PFSK-1 (cell line): ENCODE results near the gene MED17.

ENCODE experiments used
- FOXP2 ChIP-seq: optimal IDR thresholded peaks from 2 replicates; pipeline ENCODE3; 2011; ENCODE audit warnings: borderline replicate concordance, control low read depth, inconsistent platforms; ENCODE audit not compliant: insufficient read depth; ENCODE audit errors: extremely low read length, extremely low read depth
- POLR2AphosphoS5 ChIP-seq: IDR thresholded peaks from 2 replicates; pipeline ENCODE4 v1.6.1; 2012; ENCODE audit warnings: low read depth, mild to moderate bottlenecking, control low read depth, low read length, moderate library complexity
- SIN3A ChIP-seq: IDR thresholded peaks from 2 replicates; pipeline ENCODE4 v1.6.1; 2012; ENCODE audit warnings: mild to moderate bottlenecking, low read length, moderate library complexity, borderline replicate concordance; ENCODE audit not compliant: insufficient read depth
- TAF1 ChIP-seq: IDR thresholded peaks from 2 replicates; pipeline ENCODE4 v1.6.1; 2012; ENCODE audit warnings: low read length, control low read depth, borderline replicate concordance; ENCODE audit not compliant: insufficient read depth
- TF ChIP-seq, protein P1 (sequence below), 2 experiments: IDR thresholded peaks; 2 replicates each; pipeline versions ENCODE4 v1.6.1 to v1.8.0; 2011 to 2012; ENCODE audit warnings: low read depth in 2 of 2, low read length in 2 of 2, control low read depth in 1 of 2, inconsistent platforms in 1 of 2, mild to moderate bottlenecking in 1 of 2, moderate library complexity in 1 of 2; ENCODE audit not compliant: insufficient read depth in 1 of 2

DNA sequence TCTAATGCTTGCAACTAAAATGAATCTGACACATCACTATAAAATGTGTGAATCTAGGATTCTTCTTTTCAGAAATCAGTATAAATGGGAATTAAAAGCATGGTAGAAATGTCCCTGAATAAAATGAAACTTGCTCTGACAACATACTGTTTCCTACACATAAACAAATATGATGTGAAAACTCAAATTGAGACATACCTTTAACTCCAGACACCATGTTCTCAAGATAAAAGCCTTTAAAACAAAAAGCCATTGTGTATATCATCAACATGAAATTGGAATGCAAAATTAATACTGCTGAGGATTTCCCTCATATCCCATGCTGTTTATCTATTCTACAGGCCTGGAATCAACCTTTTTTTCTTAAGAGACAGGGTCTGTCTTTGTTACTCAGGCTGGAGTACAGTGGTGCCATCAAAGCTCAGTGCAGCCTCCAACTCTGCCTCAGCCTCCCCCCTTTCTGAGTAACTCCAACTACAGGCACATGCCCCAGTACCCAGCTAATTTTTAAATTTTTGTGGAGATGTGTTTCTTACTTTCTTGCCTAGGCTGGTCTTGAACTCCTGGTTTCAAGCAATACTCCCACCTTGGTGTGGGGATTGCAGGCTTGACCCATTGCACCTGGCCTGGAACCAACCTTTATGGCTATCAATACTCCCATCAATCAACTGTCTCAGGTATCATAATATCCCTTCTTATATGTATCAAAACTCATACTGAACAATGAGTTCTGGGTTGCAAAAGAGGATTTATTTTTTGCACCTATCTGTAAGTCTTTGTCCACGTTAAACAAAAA is 49.5 kb upstream of the MED17 start:
- TF ChIP-seq TAF1 (no peak), POLR2AphosphoS5 (no peak; the same call in 1 of the 2 replicates), SIN3A (no peak), FOXP2 (no peak)
- TF ChIP-seq, protein P1, sequence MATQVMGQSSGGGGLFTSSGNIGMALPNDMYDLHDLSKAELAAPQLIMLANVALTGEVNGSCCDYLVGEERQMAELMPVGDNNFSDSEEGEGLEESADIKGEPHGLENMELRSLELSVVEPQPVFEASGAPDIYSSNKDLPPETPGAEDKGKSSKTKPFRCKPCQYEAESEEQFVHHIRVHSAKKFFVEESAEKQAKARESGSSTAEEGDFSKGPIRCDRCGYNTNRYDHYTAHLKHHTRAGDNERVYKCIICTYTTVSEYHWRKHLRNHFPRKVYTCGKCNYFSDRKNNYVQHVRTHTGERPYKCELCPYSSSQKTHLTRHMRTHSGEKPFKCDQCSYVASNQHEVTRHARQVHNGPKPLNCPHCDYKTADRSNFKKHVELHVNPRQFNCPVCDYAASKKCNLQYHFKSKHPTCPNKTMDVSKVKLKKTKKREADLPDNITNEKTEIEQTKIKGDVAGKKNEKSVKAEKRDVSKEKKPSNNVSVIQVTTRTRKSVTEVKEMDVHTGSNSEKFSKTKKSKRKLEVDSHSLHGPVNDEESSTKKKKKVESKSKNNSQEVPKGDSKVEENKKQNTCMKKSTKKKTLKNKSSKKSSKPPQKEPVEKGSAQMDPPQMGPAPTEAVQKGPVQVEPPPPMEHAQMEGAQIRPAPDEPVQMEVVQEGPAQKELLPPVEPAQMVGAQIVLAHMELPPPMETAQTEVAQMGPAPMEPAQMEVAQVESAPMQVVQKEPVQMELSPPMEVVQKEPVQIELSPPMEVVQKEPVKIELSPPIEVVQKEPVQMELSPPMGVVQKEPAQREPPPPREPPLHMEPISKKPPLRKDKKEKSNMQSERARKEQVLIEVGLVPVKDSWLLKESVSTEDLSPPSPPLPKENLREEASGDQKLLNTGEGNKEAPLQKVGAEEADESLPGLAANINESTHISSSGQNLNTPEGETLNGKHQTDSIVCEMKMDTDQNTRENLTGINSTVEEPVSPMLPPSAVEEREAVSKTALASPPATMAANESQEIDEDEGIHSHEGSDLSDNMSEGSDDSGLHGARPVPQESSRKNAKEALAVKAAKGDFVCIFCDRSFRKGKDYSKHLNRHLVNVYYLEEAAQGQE (IDR thresholded peaks at IDR 0.05; ENCODE audit: insufficient read depth in 1 of 2, low read depth in 2 of 2, low read length in 2 of 2), result no peak
